Activated CD4-positive, alpha-beta memory T cell treated with anti-CD3 and anti-CD28 coated beads, Interleukin-2, amount 10 ng/mL, durations not matched to agents 7 days and 5 days (primary cell): ENCODE measurements around the gene ZDHHC6. TPM values are rescaled to one million over a fixed set of nuclear protein-coding genes. Genes with fewer than 3 reads are reported as not detected.

ENCODE experiments used
- CTCF ChIA-PET: fragments of 350-600 bp; sonication (Branson Sonifier 250); formaldehyde crosslinking; loops from one replicate; lab custom pipeline; 2021; ENCODE audit warnings: antibody characterized with exemption, inconsistent platforms; lab: Charles Lee
- POLR2A ChIA-PET: fragments of 350-600 bp; sonication (Branson Sonifier 250); formaldehyde crosslinking; loops from one replicate; lab custom pipeline; 2021; ENCODE audit warnings: antibody characterized with exemption; lab: Charles Lee
- DNase-seq: peaks from one replicate; pipeline ENCODE4 v3.0.0-alpha.2; 2020
- H3K27ac Mint-ChIP-seq: one replicate; pipeline ENCODE4 v1.8.0; 2021; ENCODE audit warnings: mild to moderate bottlenecking, mixed read lengths
- H3K27me3 Mint-ChIP-seq: one replicate; pipeline ENCODE4 v1.8.0; 2021; ENCODE audit warnings: mixed read lengths
- H3K36me3 Mint-ChIP-seq: one replicate; pipeline ENCODE4 v1.8.0; 2021; ENCODE audit warnings: low read depth, mixed read lengths
- H3K4me1 Mint-ChIP-seq: one replicate; pipeline ENCODE4 v1.8.0; 2021; ENCODE audit warnings: mixed read lengths
- H3K4me3 Mint-ChIP-seq: one replicate; pipeline ENCODE4 v1.8.0; 2021; ENCODE audit warnings: mild to moderate bottlenecking, mixed read lengths
- H3K9me3 Mint-ChIP-seq: one replicate; pipeline ENCODE4 v1.8.0; 2021; ENCODE audit warnings: mixed read lengths
- total RNA-seq, 2 experiments: library from RNA; stranded (reverse); gene quantifications; one replicate each; pipeline ENCODE4 v1.2.3, GENCODE V29; 2021

The ZDHHC6 gene, protein sequence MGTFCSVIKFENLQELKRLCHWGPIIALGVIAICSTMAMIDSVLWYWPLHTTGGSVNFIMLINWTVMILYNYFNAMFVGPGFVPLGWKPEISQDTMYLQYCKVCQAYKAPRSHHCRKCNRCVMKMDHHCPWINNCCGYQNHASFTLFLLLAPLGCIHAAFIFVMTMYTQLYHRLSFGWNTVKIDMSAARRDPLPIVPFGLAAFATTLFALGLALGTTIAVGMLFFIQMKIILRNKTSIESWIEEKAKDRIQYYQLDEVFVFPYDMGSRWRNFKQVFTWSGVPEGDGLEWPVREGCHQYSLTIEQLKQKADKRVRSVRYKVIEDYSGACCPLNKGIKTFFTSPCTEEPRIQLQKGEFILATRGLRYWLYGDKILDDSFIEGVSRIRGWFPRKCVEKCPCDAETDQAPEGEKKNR
- 10 to 100 TPM; 46.3 to 47.0 TPM for total RNA-seq

DNA sequence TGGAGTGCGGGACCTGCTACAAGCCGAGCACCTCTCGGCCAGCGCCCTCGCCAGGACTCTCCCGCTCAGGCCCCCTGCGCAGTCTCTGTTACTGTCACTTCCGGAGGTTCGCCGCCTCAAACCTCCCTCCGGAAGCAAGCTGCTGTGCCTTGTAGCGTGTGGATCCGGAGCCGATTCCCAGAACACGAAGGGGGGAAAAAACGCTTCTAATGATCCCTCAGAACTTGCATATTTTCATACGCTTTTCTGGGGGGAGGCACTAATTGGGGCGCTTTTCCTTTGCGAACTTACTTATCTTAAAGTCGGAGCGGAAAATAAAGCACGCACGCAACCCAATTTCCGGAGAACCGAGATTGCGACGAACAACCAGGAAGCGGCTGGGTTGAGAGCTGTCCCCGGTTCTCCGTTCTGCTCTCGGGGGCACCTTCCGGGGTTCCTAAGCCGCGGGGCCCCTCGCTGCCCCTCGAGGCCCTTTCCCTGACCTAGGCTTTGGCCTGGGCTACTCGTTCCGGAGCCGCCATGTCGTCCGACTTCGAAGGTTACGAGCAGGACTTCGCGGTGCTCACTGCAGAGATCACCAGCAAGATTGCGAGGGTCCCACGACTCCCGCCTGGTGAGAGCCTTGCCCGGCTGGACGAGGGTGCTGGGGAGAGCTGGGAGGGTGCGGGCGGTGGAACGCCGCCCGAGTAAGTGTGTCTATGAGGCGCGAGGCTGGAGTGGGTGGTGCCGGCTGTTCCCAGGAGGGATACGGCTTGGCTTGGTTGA is at the start of gene ZDHHC6, which contains the start of gene VTI1A:
Gene ZDHHC6 (minus strand): TSS at position 60 of the 765 bp plus-strand sequence. CDS start 1,478 bp downstream, outside the sequence.
Gene VTI1A (plus strand): TSS at position 361 of the 765 bp plus-strand sequence. CDS start 159 bp downstream, at position 520.
- no peaks in the 10 kb centered on the region for H3K27me3 Mint-ChIP-seq
- no peaks in the 10 kb centered on the region for H3K9me3 Mint-ChIP-seq
- peaks cover 36% of the 10 kb centered on the region for H3K36me3 Mint-ChIP-seq
- H3K4me1 Mint-ChIP-seq = peaks cover 57% of the 10 kb centered on the region
- CTCF ChIA-PET = interaction anchor here (0.8 to 1.5 kb wide), 8 partner anchors 10 to 306 kb away, joined by 3 to 7 read pairs (median 4); no protein-coding TSS in a partner anchor
- H3K4me3 Mint-ChIP-seq = peak within 1 kb of the TSS; percentile 87
- POLR2A ChIA-PET = interaction anchor here (0.7 to 3.3 kb wide), 26 partner anchors 9 to 1528 kb away, joined by 3 to 53 read pairs (median 4); partner anchors contain the start of genes ACSL5, BBIP1, CASP7 and GPAM
- H3K27ac Mint-ChIP-seq = peak within 1 kb of the TSS; percentile 86
- DNase-seq = peak; percentile 86

- H3K4me3 Mint-ChIP-seq = no peak overlapping the region
- CTCF ChIA-PET = interaction anchor here (1.3 kb wide), 1 partner anchor 21 kb away, joined by 4 read pairs; no protein-coding TSS in a partner anchor
Measured at GRCh38 chr10:112492736-112493135, 46.0 kb upstream of the ZDHHC6 start.

GRCh38 chr10:112491144-112491543 is 44.4 kb upstream of the ZDHHC6 start:
- Mint-ChIP-seq H3K36me3 (no peaks in the 10 kb centered on the region), H3K4me1 (peaks cover 3% of the 10 kb centered on the region), H3K9me3 (no peaks in the 10 kb centered on the region), H3K4me3 (no peak overlapping the region), H3K27me3 (no peaks in the 10 kb centered on the region), H3K27ac (no peak overlapping the region)
- POLR2A ChIA-PET = interaction anchor here (0.9 kb wide), 1 partner anchor 44 kb away, joined by 3 read pairs; the partner anchor contains the start of genes VTI1A and ZDHHC6
- DNase-seq = no peak
- CTCF ChIA-PET = no interaction called here

More at GRCh38 chr10:112492736-112493135, 46.0 kb upstream of the ZDHHC6 start:
- no peak for DNase-seq
- H3K27ac Mint-ChIP-seq = no peak overlapping the region
- H3K27me3 Mint-ChIP-seq = no peaks in the 10 kb centered on the region
- no peaks in the 10 kb centered on the region for H3K36me3 Mint-ChIP-seq
- H3K9me3 Mint-ChIP-seq = no peaks in the 10 kb centered on the region
- POLR2A ChIA-PET = no interaction called here
- H3K4me1 Mint-ChIP-seq = peaks cover 8% of the 10 kb centered on the region

DNA sequence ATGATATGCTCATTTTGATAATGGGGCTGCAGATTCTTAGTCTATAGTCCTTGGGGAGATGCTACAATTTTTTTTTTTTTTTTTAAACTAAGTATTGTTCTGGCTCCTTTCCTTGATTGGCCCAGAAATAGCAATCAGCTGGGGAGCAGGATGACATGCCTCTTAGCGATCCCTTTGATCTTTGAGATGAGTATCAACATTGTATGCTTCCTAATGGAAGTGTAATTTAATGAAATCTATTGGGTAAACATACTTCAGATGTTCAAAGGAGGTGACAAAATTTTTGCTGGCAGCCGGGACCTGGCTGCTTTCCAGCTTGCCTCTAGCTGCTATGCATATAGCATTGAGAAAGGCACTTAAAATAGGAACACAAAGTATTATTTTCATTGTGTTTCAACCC is 43.8 kb upstream of the ZDHHC6 start:
- H3K4me1 Mint-ChIP-seq = peaks cover 3% of the 10 kb centered on the region
- H3K36me3 Mint-ChIP-seq = no peaks in the 10 kb centered on the region
- ChIA-PET CTCF (no interaction called here), POLR2A (no interaction called here)
- no peak overlapping the region for H3K4me3 Mint-ChIP-seq
- no peak for DNase-seq
- H3K27ac Mint-ChIP-seq = no peak overlapping the region
- no peaks in the 10 kb centered on the region for H3K9me3 Mint-ChIP-seq
- H3K27me3 Mint-ChIP-seq = no peaks in the 10 kb centered on the region

DNA sequence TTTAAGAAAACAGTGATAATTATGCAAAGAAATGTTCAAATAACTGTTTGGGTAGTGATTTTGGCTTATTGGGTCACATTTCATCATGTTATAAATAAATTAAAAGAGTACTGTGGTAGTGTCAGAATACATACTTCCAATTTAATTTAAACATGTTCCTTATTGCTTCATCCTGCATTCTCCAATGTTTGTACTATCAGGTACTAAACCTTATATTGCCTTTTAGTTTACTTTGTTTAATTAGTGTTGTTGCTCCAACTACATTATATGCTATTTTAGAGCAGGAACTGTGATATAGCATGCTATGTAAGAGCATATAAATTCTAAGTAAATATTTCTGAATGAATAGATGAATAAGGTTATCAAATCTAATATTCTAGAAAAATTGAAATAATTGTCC is 41.2 kb upstream of the ZDHHC6 start:
- ChIA-PET CTCF (no interaction called here), POLR2A (interaction anchor here (1.1 kb wide), 1 partner anchor 8 kb away, joined by 3 read pairs; no protein-coding TSS in a partner anchor)
- Mint-ChIP-seq H3K4me3 (no peak overlapping the region), H3K36me3 (peaks cover 3% of the 10 kb centered on the region), H3K9me3 (no peaks in the 10 kb centered on the region), H3K27ac (no peak overlapping the region), H3K27me3 (no peaks in the 10 kb centered on the region), H3K4me1 (peaks cover 3% of the 10 kb centered on the region)
- DNase-seq = no peak

- no peaks in the 10 kb centered on the region for H3K4me1 Mint-ChIP-seq
- no peak overlapping the region for H3K4me3 Mint-ChIP-seq
- no peak overlapping the region for H3K27ac Mint-ChIP-seq
- ChIA-PET CTCF (interaction anchor here (1.6 kb wide), 1 partner anchor 12 kb away, joined by 4 read pairs; no protein-coding TSS in a partner anchor), POLR2A (no interaction called here)
- H3K9me3 Mint-ChIP-seq = no peaks in the 10 kb centered on the region
- DNase-seq = no peak
- H3K27me3 Mint-ChIP-seq = no peaks in the 10 kb centered on the region
- H3K36me3 Mint-ChIP-seq = peaks cover 3% of the 10 kb centered on the region
Measured at GRCh38 chr10:112484399-112484798, 37.7 kb upstream of the ZDHHC6 start.

DNA sequence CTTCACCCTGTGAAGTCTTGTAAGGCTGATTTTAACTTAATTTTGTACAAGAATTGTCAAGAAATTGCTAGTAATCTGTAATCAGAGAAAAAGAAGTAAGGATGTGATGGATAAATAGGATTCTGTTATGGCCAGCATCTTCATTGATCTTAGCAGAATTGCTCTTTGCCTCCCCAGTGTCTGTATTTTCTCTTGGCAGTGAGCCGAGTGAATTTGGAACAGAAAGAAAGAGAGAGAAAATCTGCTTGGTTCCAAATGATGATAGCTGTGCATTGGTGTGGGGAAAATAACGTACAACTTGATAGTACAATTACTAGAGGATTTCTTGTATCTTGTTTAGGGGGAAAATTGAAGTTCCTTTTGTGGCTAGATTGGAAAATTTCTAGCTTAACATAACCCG is 34.9 kb upstream of the ZDHHC6 start:
- Mint-ChIP-seq H3K9me3 (no peaks in the 10 kb centered on the region), H3K4me1 (no peaks in the 10 kb centered on the region), H3K27ac (no peak overlapping the region), H3K27me3 (no peaks in the 10 kb centered on the region), H3K4me3 (no peak overlapping the region), H3K36me3 (peaks cover 3% of the 10 kb centered on the region)
- ChIA-PET CTCF (interaction anchor here (2.0 kb wide), 1 partner anchor 10 kb away, joined by 12 read pairs; no protein-coding TSS in a partner anchor), POLR2A (no interaction called here)
- no peak for DNase-seq

DNA sequence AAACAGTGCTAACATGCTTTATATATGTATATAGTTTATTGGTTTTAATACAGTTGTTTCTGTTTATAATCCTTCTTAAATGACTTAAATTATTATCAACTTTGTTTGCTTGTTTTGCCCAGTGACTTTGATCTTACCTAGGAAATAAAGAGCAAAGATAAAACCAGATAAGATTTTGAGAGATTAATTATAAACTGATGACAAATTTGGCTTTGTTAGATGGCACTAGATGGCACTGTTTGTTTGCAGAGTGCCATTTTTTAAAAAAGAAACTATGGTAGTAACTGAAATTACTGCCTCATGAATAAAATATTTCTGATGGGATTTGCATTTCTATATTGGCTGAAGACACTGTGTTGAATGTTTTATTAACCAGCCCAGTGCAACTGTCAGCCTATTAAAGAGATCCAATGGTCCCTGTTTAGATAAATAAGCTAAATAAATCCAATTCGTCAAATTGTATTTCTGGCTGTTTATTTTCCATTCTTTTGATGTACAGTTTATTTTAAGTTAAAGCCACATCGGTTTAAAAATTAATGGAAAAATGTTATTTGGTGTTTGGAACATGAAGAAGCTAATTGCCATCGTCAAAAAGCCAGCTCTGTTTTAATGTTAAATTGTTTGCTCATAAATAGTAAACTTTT is 29.0 kb upstream of the ZDHHC6 start:
- peaks cover 3% of the 10 kb centered on the region for H3K4me1 Mint-ChIP-seq
- no peak overlapping the region for H3K4me3 Mint-ChIP-seq
- DNase-seq = no peak
- H3K36me3 Mint-ChIP-seq = no peaks in the 10 kb centered on the region
- CTCF ChIA-PET = interaction anchor here (1.0 to 2.2 kb wide), 6 partner anchors 11 to 909 kb away, joined by 3 to 8 read pairs (median 4); partner anchors contain the start of genes VTI1A and ZDHHC6
- H3K9me3 Mint-ChIP-seq = no peaks in the 10 kb centered on the region
- H3K27me3 Mint-ChIP-seq = no peaks in the 10 kb centered on the region
- H3K27ac Mint-ChIP-seq = no peak overlapping the region
- POLR2A ChIA-PET = no interaction called here

- H3K4me1 Mint-ChIP-seq = peaks cover 3% of the 10 kb centered on the region
- H3K9me3 Mint-ChIP-seq = no peaks in the 10 kb centered on the region
- DNase-seq = no peak
- peaks cover 3% of the 10 kb centered on the region for H3K36me3 Mint-ChIP-seq
- ChIA-PET CTCF (interaction anchor here (0.5 to 3.1 kb wide), 34 partner anchors 9 to 1177 kb away, joined by 3 to 21 read pairs (median 4); partner anchors contain the start of genes VTI1A and ZDHHC6), POLR2A (interaction anchor here (1.1 kb wide), 1 partner anchor 25 kb away, joined by 4 read pairs; the partner anchor contains the start of genes VTI1A and ZDHHC6)
- H3K27ac Mint-ChIP-seq = no peak overlapping the region
- no peaks in the 10 kb centered on the region for H3K27me3 Mint-ChIP-seq
- no peak overlapping the region for H3K4me3 Mint-ChIP-seq
Measured at GRCh38 chr10:112471878-112472487, 25.3 kb upstream of the ZDHHC6 start.

GRCh38 chr10:112467541-112468075 is 20.9 kb upstream of the ZDHHC6 start:
- DNase-seq = no peak
- POLR2A ChIA-PET = interaction anchor here (1.7 kb wide), 1 partner anchor 20 kb away, joined by 5 read pairs; the partner anchor contains the start of genes VTI1A and ZDHHC6
- Mint-ChIP-seq H3K36me3 (peaks cover 34% of the 10 kb centered on the region), H3K27ac (no peak overlapping the region), H3K4me1 (peaks cover 3% of the 10 kb centered on the region), H3K4me3 (no peak overlapping the region), H3K9me3 (no peaks in the 10 kb centered on the region), H3K27me3 (no peaks in the 10 kb centered on the region)
- CTCF ChIA-PET = no interaction called here

- no peak for DNase-seq
- no peaks in the 10 kb centered on the region for H3K9me3 Mint-ChIP-seq
- no peak overlapping the region for H3K27ac Mint-ChIP-seq
- no peak overlapping the region for H3K4me3 Mint-ChIP-seq
- H3K27me3 Mint-ChIP-seq = no peaks in the 10 kb centered on the region
- H3K4me1 Mint-ChIP-seq = peaks cover 2% of the 10 kb centered on the region
- ChIA-PET POLR2A (interaction anchor here (1.7 kb wide), 1 partner anchor 20 kb away, joined by 5 read pairs; the partner anchor contains the start of genes VTI1A and ZDHHC6), CTCF (no interaction called here)
- peaks cover 38% of the 10 kb centered on the region for H3K36me3 Mint-ChIP-seq
Measured at GRCh38 chr10:112466802-112467201, 20.1 kb upstream of the ZDHHC6 start.
